ENCODE data around the gene BACH2.

- TF ChIP-seq POLR2A (IDR thresholded peaks at IDR 0.05) (no peak), CTCF (IDR thresholded peaks at IDR 0.05) (no peak), POLR2AphosphoS5 (IDR thresholded peaks at IDR 0.05) (no peak), EP300 (IDR thresholded peaks at IDR 0.05) (no peak)
Measured at GRCh38 chr6:89925826-89926225, 370.8 kb downstream of the BACH2 start.
